Suppressor macrophage treated with lipopolysaccharide for 1 hour (primary cell): ENCODE results near the gene DBNDD2.
A peak's percentile ranks its signal among the peaks of the same experiment; 100 is the strongest.

Experiments used
- DNase-seq, 3 donors: peaks; one replicate each; pipeline ENCODE4 v3.0.0-alpha.2; 2020 to 2022

The DBNDD2 gene

DNA sequence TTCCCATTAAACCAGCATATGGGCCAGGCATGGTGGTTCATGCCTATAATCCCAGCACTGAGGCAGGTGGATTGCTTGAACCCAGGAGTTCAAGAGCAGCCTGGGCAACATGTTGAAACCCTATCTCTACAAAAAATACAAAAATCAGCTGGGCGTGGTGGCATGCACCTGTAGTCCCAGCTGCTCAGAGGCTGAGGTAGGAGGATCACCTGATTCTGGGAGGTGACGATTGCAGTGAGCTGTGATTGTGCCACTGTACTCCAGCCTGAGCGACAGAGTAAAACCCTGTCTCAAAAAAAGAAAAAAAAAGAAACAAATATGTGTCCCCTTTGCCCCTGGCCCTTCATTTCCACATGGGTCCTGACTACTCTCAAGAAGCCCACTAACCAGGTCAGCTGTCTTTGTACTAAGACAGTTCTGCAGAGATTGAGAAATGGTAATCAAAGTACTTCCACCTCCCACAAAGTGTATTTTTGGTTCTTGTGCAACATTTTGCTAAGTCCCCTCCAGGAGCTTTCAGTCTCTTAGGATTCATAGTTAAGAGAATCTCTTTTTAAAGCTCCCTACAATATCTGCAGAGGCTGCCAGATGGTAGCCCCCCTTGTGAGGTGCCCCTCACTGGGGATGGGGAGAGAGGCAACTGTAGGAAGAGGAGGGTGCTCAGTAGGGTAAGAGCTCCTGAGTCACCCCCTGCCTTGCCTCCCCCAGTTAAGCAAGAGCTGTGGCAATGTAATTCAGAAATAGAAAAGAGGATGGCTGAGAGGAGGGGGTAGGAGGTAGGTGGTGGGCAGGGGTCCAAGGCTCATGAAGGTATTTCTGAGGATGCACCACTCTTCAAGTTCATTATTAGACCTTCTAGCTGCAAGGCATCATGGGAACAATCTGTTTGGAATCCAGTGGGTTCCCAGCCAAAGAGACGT is 44.9 kb downstream of the DBNDD2 start:
- peak; percentile 58 to 73 (median 67) for DNase-seq

DNA sequence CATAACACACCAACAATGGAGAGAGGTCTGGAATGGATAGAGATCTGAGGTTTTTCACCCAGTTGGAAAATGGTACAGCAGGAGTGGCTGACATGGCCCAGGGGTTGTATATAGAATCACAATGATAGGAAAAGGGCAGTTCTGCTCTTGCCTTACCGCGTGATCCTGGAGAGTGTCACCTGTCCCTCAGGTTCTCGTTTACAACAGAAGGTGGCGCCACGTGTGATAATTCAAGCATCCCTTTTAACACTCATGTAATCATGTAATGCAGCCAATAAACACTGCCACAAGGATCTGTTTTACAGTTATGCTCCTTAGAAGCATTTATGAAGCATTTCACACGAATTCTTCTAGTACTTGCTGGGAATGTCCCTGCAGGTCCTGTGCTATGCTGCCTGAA is 48.5 kb downstream of the DBNDD2 start:
- DNase-seq, result peak in 2 of 3 donors; percentile 26 to 42

DNA sequence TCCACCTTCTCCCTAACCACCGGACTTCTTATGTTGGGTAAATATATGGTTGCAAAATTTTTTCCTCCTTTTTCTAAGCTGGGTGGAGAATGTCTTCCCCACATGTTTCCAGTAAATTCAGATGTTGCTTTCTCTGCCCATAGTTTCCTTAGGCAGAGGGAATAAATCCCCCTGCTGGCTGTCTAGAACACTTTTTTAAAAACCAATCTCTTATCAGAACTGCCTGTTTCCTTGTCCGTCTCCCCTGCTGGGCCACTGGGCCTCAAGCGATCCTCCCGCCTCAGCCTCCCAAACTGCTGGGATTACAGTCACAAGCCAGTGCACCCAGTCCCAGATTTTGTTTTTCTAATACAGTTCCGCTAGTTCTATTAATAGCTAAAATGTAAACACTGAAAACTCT is 51.5 kb downstream of the DBNDD2 start:
- DNase-seq, result no peak
